Endodermal cell (in vitro differentiated cells): ENCODE results near the gene CALHM1. TPM values are rescaled to one million over a fixed set of nuclear protein-coding genes. Genes with fewer than 3 reads are reported as not detected.

ENCODE experiments used
- DNase-seq: peaks from one replicate; pipeline ENCODE4 v3.0.0-alpha.2; 2017
- H3K27ac ChIP-seq: 2 replicates; pipeline ENCODE4 v1.5.1; 2013; ENCODE audit warnings: mild to moderate bottlenecking, low read depth, low read length, moderate library complexity
- H3K27me3 ChIP-seq: 2 replicates; pipeline ENCODE4 v1.6.1; 2013; ENCODE audit warnings: mild to moderate bottlenecking, low read length, moderate library complexity; ENCODE audit not compliant: insufficient read depth, control insufficient read depth, poor library complexity, severe bottlenecking
- H3K36me3 ChIP-seq: 2 replicates; pipeline ENCODE4 v1.7.0; 2013; ENCODE audit warnings: mild to moderate bottlenecking, low read length, moderate library complexity; ENCODE audit not compliant: control insufficient read depth, insufficient read depth
- H3K4me1 ChIP-seq: one replicate; pipeline ENCODE4 v1.7.0; 2013; ENCODE audit warnings: low read length; ENCODE audit not compliant: control insufficient read depth, insufficient read depth
- H3K4me3 ChIP-seq: 2 replicates; pipeline ENCODE4 v1.5.1; 2013; ENCODE audit warnings: mild to moderate bottlenecking, low read length, moderate library complexity
- H3K9ac ChIP-seq: 2 replicates; pipeline ENCODE4 v1.6.1; 2013; ENCODE audit warnings: mild to moderate bottlenecking, low read length, moderate library complexity; ENCODE audit not compliant: poor library complexity, severe bottlenecking; ENCODE audit errors: extremely low read depth
- H3K9me3 ChIP-seq: 2 replicates; pipeline ENCODE4 v1.6.1; 2013; ENCODE audit warnings: mild to moderate bottlenecking, low read length, moderate library complexity; ENCODE audit not compliant: control insufficient read depth
- H3K27ac Mint-ChIP-seq: 2 replicates; pipeline ENCODE4 v1.8.0; 2020; ENCODE audit warnings: mixed read lengths
- H3K27me3 Mint-ChIP-seq: 2 replicates; pipeline ENCODE4 v1.8.0; 2021; ENCODE audit warnings: mild to moderate bottlenecking, mixed read lengths; ENCODE audit not compliant: insufficient read depth
- H3K36me3 Mint-ChIP-seq: 2 replicates; pipeline ENCODE4 v1.8.0; 2020; ENCODE audit warnings: low read depth, mixed read lengths
- H3K4me1 Mint-ChIP-seq: 2 replicates; pipeline ENCODE4 v1.8.0; 2020; ENCODE audit warnings: mixed read lengths
- H3K4me3 Mint-ChIP-seq: 2 replicates; pipeline ENCODE4 v1.8.0; 2020; ENCODE audit warnings: mild to moderate bottlenecking, moderate library complexity, mixed read lengths
- H3K9me3 Mint-ChIP-seq: 2 replicates; pipeline ENCODE4 v1.8.0; 2020; ENCODE audit warnings: mild to moderate bottlenecking, mixed read lengths
- WGBS, 2 experiments: methylation state at CpG; one replicate each; pipeline versions ENCODE4 v1.1.5 to v1.1.7; 2013; ENCODE audit warnings: missing lambda C conversion rate in 2 of 2, mixed read lengths in 1 of 2; ENCODE audit not compliant: insufficient coverage in 1 of 2, insufficient read length in 1 of 2; 5-methylcytosine and 5-hydroxymethylcytosine counted together
- total RNA-seq, 2 donors: library from RNA; stranded (reverse); fragmentation: NEBNext Ultra II Directional in 1 of 2; extraction: Animal tissue kit (Norgen Biotek cat#: 25700) in 1 of 2; gene quantifications; 2 replicates in 1 of 2; 3 replicates in 1 of 2; pipeline ENCODE4 v1.2.1, GENCODE V29; 2021
- TF ChIP-seq, protein P1 (sequence below): fragments of 200-600 bp; sonication (generic); conservative IDR thresholded peaks from 2 replicates; pipeline ENCODE4 v1.5.0; 2021; ENCODE audit warnings: antibody characterized with exemption, mild to moderate bottlenecking

The CALHM1 gene
- total RNA-seq, 2 donors from 2014 or later: not detected

DNA sequence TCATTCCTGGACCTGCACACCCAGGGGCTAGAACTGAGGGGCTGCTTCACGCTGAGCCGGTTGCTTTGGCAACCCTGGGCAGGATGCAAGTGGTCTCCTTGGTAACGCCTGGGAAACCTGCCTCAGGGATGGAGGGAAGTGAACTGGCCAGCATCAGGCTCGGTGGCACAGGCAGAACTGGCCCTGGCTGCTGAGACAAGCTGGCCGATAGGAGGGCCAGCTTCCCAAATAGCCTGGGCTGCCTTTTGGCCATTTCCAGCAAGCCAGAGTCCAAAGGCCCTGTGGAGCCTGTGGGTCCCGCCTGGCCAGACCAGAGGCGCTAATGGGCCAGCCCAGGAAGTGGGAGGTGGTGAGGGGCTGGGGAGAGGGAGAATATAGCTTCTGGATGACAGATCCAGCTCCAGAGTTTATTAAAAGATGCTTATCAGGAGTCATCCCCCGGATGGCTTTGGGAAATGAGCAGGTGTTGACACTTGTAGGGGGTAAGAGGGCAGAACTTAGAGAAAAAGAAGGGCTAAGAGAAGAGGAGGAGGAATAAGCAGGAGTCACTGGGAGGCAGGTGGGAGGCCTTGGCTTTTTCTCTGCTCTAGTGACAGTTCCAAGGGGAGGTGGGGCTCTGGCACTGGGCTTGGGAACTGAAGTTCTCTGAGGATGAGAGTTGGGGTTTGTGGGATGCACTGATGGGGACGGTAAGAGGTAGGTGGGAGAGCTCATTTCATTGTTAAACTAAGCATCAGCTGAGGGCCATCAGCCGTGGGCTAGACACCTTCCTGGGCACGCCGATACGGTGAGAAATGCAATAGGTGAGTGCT lies 44.4 kb upstream of the CALHM1 start:
- H3K27ac Mint-ChIP-seq: no peak overlapping the region

DNA sequence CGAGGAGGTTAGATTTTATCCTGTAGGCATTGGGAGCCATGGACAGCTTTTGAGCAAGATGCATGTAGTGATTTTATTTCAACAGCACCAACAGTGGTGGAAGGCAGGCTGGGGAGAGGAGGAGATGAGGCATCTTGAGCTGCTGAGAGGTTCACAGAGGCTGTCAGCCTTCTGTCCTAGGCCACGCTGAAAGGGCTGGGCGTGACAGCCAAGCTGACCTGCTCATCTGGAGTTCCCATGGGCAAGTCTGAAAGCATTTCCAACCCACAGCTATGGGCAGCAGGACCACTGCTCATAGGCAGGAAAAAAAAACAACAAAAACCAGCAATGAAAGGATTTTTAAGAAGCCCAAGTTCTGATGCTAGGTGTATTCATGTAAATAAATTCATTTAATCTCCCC lies 42.5 kb upstream of the CALHM1 start:
- H3K4me1 Mint-ChIP-seq: peaks cover 15% of the 10 kb centered on the region
- H3K36me3 Mint-ChIP-seq: no peaks in the 10 kb centered on the region
- no peak overlapping the region for H3K27ac ChIP-seq
- H3K36me3 ChIP-seq: no peaks in the 10 kb centered on the region
- peak; percentile 17 for DNase-seq
- no peaks in the 10 kb centered on the region for H3K9me3 Mint-ChIP-seq
- 87 to 100% methylated on average over 2 to 3 of the region's 3 CpGs for WGBS, 2 experiments
- TF ChIP-seq, protein P1, sequence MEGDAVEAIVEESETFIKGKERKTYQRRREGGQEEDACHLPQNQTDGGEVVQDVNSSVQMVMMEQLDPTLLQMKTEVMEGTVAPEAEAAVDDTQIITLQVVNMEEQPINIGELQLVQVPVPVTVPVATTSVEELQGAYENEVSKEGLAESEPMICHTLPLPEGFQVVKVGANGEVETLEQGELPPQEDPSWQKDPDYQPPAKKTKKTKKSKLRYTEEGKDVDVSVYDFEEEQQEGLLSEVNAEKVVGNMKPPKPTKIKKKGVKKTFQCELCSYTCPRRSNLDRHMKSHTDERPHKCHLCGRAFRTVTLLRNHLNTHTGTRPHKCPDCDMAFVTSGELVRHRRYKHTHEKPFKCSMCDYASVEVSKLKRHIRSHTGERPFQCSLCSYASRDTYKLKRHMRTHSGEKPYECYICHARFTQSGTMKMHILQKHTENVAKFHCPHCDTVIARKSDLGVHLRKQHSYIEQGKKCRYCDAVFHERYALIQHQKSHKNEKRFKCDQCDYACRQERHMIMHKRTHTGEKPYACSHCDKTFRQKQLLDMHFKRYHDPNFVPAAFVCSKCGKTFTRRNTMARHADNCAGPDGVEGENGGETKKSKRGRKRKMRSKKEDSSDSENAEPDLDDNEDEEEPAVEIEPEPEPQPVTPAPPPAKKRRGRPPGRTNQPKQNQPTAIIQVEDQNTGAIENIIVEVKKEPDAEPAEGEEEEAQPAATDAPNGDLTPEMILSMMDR: no peak
- no peaks in the 10 kb centered on the region for H3K4me1 ChIP-seq
- no peak overlapping the region for H3K27ac Mint-ChIP-seq
- no peak overlapping the region for H3K4me3 ChIP-seq
- peaks cover 28% of the 10 kb centered on the region for H3K27me3 Mint-ChIP-seq
- H3K9me3 ChIP-seq: no peaks in the 10 kb centered on the region
- H3K27me3 ChIP-seq: peaks cover 18% of the 10 kb centered on the region
- no peak overlapping the region for H3K9ac ChIP-seq
- H3K4me3 Mint-ChIP-seq: no peak overlapping the region

More for the DNA sequence above, 44.4 kb upstream of the CALHM1 start:
- peaks cover 15% of the 10 kb centered on the region for H3K4me1 Mint-ChIP-seq
- H3K27me3 ChIP-seq: no peaks in the 10 kb centered on the region
- no peaks in the 10 kb centered on the region for H3K4me1 ChIP-seq
- H3K9ac ChIP-seq: no peak overlapping the region
- no peak overlapping the region for H3K4me3 ChIP-seq
- H3K9me3 ChIP-seq: no peaks in the 10 kb centered on the region
- TF ChIP-seq, protein P1: no peak
- peaks cover 12% of the 10 kb centered on the region for H3K27me3 Mint-ChIP-seq
- H3K9me3 Mint-ChIP-seq: no peaks in the 10 kb centered on the region
- H3K27ac ChIP-seq: peak overlapping the region; percentile 52
- no peak overlapping the region for H3K4me3 Mint-ChIP-seq
- no peaks in the 10 kb centered on the region for H3K36me3 ChIP-seq
- no peaks in the 10 kb centered on the region for H3K36me3 Mint-ChIP-seq
- peak; percentile 73 for DNase-seq
- WGBS, 2 experiments: 86 to 92% methylated on average over 7 to 13 of the region's 13 CpGs

DNA sequence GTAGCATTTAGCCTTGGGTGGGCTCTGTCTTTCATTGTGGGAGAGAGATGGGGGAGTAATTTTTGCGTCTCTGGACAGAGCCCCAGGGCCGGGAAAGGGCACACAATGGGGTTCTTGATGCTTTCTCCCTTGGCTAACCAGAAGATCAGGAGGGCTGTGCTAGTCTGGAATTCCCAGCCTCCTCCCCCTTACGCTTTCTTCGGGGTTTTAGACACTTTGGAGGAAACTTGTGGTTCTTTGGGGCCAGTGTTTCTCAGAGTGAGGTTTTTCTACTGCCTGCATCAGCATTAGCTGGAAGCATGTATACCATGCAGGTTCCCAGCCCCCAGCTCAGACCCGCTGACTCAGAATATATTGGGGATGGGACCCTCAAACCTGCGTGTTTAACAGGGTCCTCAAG lies 41.8 kb upstream of the CALHM1 start:
- 78 to 85% methylated on average over 4 to 6 of the region's 6 CpGs for WGBS, 2 experiments
- Histone ChIP-seq H3K4me1 (no peaks in the 10 kb centered on the region), H3K4me3 (no peak overlapping the region), H3K9ac (no peak overlapping the region), H3K27me3 (peaks cover 25% of the 10 kb centered on the region), H3K9me3 (no peaks in the 10 kb centered on the region), H3K36me3 (no peaks in the 10 kb centered on the region), H3K27ac (no peak overlapping the region)
- Mint-ChIP-seq H3K4me1 (peaks cover 15% of the 10 kb centered on the region), H3K4me3 (no peak overlapping the region), H3K27ac (no peak overlapping the region), H3K27me3 (peaks cover 35% of the 10 kb centered on the region), H3K36me3 (no peaks in the 10 kb centered on the region), H3K9me3 (no peaks in the 10 kb centered on the region)
- peak; percentile 39 for DNase-seq
- TF ChIP-seq, protein P1: no peak
